NCI-H446 treated with DMSO at 0.1 percent for 48 hours (cell line): ENCODE data around the gene OTOS.

Experiments used
- DNase-seq: peaks from one replicate; lab custom pipeline; 2025; lab: John Stamatoyannopoulos, UW

Gene OTOS

DNA sequence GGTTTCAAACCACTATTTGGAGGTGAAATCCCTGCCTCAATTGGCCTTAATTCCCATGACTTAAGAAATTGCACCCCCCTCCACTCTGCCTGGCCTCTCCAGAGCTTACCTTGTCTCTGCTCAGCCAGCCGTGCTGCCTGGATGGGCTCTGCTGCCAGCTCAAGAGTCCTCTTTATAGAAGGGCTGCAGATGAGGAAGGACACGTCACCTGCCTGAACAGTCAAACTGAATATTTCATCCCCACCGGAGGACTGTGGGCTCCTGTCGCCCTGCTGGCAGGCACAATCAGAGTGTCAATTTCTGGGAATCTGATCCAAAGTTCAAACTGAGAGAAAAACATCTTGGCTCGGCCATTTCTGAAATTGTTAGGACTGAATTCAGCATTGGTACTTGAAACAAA lies at the start of gene OTOS:
Gene OTOS, minus strand, starts transcription at position 148 of the 400 bp plus-strand sequence. CDS start 332 bp downstream, outside the sequence.
- DNase-seq: no peak

GRCh38 chr2:240189686-240190085 lies 49.2 kb upstream of the OTOS start:
- no peak for DNase-seq

- no peak for DNase-seq
Observed at GRCh38 chr2:240187989-240188590, 47.6 kb upstream of the OTOS start.

DNA sequence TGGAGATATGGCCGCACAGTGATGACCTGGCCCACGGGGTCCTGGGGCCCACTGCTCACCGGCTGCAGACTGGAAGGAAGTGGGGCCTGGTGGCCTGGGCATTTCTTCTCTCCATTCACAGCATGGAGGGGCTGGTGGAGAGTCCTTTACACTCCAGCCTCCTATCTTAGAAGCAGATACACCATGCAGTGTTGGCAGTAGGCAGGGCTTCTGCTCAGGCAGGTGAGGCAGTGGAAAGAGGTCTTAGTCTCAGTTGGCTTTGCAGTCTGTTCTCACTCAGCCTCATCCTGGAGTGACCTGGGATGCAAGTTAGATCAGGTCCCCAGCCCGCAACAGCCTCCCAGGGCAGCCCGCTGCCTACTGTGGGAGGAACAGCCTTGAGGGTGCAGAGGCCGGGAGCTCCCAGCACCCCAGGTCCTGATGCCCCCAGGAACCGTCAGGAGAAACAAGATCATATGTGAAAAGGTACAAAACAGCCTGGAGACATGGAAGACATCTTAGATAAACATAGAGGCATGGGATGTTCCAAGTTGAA lies 45.8 kb upstream of the OTOS start:
- no peak for DNase-seq

DNA sequence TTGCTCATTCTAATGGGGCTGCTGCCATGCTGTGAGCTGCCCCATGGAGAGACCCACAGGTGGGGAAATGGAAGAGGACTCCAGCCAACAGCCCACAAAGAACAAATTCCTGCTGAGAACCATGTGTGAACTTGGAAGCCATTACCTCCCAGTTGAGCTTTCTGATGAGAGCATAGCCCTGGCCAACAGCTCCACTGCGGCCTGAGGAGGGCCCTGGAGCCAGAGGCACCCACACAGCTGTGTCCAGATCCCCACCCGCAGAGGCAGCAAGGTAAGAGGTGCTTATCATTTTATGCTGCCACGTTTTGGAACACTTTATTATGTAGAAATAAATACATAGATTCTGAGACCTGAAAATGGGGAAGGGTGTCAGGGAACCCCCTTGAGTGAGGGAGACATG lies 44.2 kb upstream of the OTOS start:
- no peak for DNase-seq

- DNase-seq: no peak
Observed at GRCh38 chr2:240183875-240184590, 43.6 kb upstream of the OTOS start.

DNA sequence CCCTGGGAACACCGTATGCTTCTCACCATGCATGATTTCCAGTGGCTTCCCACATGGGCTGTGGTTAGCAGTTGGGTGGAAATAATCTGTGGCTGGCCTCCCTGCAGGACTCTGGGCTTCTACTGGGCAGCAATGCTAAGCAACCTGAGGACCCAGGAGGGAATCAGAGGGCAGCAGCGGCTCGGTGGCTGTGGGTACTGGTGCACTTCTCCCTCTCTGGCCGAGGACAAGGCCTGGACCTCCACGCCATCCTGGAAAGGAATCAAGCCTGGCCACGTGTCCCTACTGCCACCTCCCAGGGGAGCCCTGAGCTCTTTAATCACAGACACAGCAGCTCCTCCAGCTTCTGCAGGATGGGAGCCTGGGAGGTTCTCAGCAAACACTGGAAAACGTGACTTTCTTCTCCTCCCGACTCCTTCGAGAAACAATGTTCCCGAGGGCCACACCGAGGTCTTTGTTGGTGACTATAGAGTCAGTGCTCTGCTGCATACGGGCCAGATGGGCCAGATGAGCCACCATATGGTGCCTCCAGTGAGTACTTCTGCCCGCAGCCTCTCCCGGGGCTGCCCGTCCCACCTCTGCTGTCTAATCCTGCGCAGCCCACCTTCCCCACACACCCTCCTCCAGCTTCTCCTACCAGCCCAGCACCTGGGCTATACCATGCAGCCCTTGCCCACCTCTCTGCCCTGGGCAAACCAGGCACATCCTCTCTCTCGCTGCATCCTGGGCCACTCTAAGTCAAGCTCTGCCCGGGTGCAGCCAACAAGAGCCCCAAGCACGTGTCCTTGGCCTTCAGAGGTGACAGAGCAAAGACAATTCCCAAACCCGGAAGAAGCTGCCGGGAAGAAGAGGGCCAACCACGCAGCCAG lies 42.8 kb upstream of the OTOS start:
- no peak for DNase-seq

GRCh38 chr2:240182476-240182875 lies 42.0 kb upstream of the OTOS start:
- no peak for DNase-seq

- no peak for DNase-seq
Observed at GRCh38 chr2:240182001-240182400, 41.5 kb upstream of the OTOS start.

DNA sequence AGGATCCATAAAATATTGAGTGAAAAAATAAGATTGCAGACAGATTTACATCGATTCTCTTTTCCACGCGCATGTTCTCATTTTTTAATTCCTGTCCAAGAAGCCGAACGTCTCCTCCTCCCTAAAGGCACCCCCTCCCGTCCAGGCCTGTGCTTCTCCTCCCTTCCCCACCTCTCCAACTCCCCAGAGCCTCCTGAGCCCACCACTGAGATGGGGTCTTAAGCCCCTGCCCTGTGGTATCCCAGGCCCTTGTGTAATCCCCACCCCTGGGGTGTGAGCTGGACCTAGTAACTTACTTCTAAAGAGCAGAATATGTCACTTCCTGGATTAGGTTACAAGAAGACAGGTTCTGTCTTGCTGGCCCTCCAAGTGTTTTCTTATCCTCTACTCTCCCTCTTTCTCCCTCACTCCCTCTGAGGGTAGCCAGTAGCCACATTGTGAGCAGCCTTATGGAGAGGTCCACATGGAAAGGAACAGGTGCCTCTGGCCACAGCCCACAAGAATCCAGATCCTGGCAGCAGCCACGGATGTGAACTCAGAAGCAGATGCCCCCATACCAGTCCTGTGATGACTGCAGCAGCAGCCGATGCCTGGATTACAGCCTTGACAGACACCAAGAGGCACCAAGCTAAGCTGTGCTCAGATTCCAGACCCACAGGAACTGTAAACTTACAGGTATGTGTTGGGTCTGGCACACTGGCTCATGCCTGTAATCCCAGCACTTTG lies 39.6 kb upstream of the OTOS start:
- no peak for DNase-seq

- DNase-seq: no peak
Observed at GRCh38 chr2:240179186-240179815, 38.8 kb upstream of the OTOS start.

- DNase-seq: no peak
Observed at GRCh38 chr2:240178564-240178963, 38.1 kb upstream of the OTOS start.

- DNase-seq: no peak
Observed at GRCh38 chr2:240174496-240174895, 34.0 kb upstream of the OTOS start.

DNA sequence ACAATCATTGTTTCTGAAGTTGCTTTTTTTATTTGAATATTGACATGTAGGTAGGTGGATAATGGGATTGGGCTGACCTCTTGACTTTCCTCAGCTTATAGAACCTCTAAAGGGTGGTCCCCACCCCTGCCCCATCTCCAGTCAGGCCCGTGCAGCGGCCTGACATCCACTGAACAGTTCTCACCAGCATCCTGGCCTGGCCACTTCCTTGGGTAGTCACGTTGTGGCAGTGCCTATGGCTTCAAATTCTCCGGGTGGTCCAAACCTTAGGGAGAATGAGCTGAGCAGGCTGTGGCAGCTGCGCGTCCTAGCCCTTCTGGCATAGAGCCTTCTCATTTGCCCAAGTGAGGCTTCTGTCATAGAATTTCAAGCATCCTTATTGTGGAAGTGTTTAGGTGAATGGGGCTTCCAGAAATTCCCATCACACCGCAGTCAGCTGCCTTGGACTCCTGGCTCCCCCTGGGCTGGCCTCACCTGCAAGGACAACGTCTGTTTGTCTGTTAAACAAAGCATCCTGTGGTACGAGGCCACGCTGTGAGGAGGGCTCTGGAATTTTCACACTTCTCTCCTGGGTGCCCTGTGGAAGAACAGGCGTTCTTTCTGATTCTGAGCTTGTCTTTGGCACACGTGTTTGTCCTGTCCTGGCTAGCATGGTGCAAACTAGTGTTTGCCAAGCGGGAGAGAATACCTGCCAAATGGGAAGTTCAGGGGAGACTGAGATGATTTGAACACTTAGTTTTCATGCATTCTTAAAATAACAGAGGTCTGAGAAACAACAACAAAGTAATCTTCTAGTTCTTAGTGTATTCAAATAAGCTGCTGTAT lies 31.8 kb upstream of the OTOS start:
- no peak for DNase-seq

DNA sequence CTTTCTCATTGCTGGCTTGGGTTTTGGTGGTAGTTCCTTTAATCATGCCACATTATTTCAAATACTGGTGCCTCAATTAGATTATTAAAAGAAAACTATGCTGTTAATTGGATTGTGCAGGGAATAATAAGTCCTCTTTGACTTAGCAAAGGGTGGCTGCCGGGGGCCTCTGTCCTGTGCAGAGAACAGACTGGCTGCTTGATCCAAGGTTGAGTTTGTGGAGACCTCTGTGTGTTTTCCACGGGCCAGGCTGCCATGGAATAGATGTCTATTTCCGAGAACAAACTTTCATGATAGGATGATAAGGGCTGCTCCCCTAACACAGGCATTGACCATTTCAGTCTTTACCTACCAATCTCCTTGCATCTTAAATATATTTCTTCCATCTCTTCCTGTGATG lies 30.4 kb upstream of the OTOS start:
- no peak for DNase-seq

DNA sequence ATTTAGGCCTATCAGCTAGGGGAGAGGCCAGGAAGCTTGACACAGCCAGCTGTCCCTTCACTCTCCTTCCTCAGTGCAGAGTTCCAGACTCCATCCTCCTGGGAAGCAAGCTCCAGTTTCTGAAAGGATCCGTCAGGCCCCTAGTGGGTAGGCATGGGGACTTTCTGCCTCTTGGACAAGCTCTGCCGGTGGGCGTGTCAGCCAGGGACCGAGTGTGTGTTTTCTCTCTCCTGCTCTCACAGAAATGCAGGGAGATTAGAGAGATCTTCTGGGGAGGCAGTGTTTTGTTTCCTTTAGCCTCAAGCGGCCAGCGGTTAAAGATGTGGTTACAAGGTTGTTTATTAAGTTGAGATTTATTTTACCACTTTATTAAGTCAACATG lies 29.9 kb upstream of the OTOS start:
- DNase-seq: no peak

DNA sequence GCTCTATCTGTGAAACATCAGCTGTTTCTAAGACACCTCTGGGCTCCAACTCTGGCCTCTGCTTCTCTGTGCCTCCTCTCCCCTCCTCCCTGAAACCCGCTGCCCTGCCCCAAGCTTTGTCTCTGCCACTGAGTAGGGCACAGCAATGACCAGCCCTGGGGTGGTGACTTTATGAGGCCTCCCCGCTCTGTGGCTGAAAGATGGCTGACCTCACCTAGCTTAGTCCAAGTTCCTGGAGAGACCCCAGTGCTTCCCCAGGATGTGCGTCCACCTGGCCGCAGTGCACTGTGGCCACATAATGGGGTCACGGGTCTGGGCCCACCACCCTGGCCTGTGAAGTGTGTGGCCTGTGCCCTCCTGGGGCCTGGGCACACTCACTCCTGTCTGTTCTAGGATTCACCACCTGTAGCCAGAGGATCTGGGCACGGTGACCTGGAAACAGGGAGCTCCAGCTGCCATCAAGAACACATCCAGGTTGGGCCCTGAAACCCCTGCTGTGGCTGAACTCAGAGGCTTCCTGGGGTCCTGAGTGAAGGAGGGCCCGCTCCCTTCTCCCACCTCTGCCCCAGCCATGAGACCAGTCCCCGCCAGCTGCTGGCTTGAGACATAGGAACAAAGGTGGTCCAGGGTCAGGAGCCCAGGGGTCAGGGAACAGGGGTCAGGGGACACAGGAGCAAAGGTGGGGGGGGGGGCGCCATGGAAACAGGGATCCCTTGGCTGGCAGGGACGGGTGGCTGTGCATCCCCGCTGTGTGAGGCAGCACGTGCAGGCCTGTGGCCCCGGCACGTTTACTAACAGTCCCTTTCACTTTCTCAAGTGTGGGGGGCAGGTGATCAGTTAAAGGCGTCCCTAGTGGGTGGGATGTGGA lies 29.3 kb upstream of the OTOS start:
- DNase-seq: no peak

DNA sequence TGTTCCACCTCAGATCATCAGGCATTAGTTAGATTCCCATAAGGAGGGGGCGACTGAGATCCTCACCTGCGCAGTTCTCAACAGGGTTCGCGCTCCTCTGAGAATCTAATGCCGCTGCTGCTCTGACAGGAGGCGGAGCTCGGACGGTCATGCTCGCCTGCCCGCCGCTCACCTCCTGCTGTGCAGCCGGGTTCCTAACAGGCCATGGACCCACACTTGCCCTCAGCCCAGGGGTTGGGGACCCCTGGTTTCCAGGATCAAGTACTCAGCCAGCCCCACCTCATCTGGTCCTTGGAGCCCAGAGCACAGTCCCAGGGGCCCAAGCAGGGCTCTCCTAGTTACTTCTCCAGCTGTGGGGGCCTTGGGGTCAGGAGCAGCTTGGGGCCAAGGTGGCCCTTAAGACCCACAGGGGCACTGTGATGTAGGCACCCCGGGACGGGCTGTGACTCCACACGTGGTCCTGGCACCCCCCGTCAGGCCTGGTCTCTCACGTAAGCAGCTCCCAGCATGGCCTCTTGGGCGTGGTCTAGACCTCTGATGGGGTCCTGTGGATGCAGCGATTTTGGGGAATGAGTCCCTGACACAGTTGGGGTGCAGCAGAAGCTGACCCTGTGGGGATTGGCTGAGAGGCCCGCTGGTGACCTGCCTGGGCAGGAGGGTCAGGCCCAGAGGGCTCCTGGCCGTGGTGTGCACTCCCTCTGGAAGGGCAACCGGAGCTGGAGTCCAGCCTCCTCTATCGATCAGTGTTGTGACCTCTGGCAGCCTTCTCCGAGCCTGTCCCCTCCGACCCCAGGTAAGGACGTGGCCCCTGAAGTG lies 28.3 kb upstream of the OTOS start:
- no peak for DNase-seq

DNA sequence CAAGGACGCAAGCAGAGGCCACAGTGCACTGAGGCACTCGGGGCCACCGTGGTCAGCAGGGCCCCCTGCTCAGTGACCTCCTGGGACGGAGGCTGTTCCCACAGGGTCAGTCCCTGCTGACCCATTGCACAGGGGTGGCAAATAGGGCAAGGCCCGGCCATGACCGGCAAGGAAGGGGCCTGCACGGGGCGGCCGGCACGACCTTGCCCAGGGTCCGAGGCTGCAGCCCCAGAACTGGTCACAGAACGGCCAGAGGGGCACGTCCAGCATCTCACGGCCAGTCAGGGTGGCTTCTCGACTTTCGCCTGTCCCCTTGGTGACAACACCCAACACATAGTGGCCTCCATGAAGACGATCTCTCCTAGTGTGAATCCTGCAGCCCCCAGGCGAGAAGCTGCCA lies 27.6 kb upstream of the OTOS start:
- no peak for DNase-seq
